ENCODE data around the gene LHPP. TPM values are rescaled to one million over a fixed set of nuclear protein-coding genes. Genes with fewer than 3 reads are reported as not detected.

Gene LHPP
- total RNA-seq, 4 donors from 2014 or later: 8.7 to 19.9 (median 15.5) TPM

GRCh38 chr10:124516746-124517397, 55.2 kb downstream of the LHPP start:
- WGBS, 2 donors: 92 to 93% methylated on average over 21 of the region's 21 CpGs
- intact Hi-C loops (cut with DNase I; ENCODE audit: low total_unique reads): no loop called here
- DNase-seq (ENCODE audit: low spot score in 2 of 2): no peak
- H3K4me3 ChIP-seq (ENCODE audit: low read depth, poor library complexity, severe bottlenecking): no peak overlapping the region
- TF ChIP-seq POLR2A (IDR thresholded peaks at IDR 0.05) (no peak), CTCF (IDR thresholded peaks at IDR 0.05) (no peak)

GRCh38 chr10:124517461-124517860, 55.8 kb downstream of the LHPP start:
- intact Hi-C loops (cut with DNase I; ENCODE audit: low total_unique reads): no loop called here
- no peak overlapping the region for H3K4me3 ChIP-seq (ENCODE audit: low read depth, poor library complexity, severe bottlenecking)
- TF ChIP-seq POLR2A (IDR thresholded peaks at IDR 0.05): no peak
- WGBS, 2 donors: 88 to 93% methylated on average over 6 of the region's 6 CpGs
- no peak for DNase-seq (ENCODE audit: low spot score in 2 of 2)

GRCh38 chr10:124517931-124518330, 56.3 kb downstream of the LHPP start:
- 91 to 95% methylated on average over 9 of the region's 9 CpGs for WGBS, 2 donors
- no peak overlapping the region for H3K4me3 ChIP-seq (ENCODE audit: low read depth, poor library complexity, severe bottlenecking)
- DNase-seq (ENCODE audit: low spot score in 2 of 2): no peak
- TF ChIP-seq CTCF (IDR thresholded peaks at IDR 0.05) (no peak), POLR2A (IDR thresholded peaks at IDR 0.05) (no peak)
- intact Hi-C loops (cut with DNase I; ENCODE audit: low total_unique reads): no loop called here

- WGBS, 2 donors: 90 to 96% methylated on average over 5 to 15 of the region's 15 CpGs
- DNase-seq (ENCODE audit: low spot score in 2 of 2): no peak
- intact Hi-C loops (cut with DNase I; ENCODE audit: low total_unique reads): no loop called here
- TF ChIP-seq POLR2A (IDR thresholded peaks at IDR 0.05) (no peak), CTCF (IDR thresholded peaks at IDR 0.05) (no peak)
- no peak overlapping the region for H3K4me3 ChIP-seq (ENCODE audit: low read depth, poor library complexity, severe bottlenecking)
Observed at GRCh38 chr10:124518366-124518765, 56.7 kb downstream of the LHPP start.

- H3K4me3 ChIP-seq (ENCODE audit: low read depth, poor library complexity, severe bottlenecking): no peak overlapping the region
- intact Hi-C loops (cut with DNase I; ENCODE audit: low total_unique reads): no loop called here
- no peak for DNase-seq (ENCODE audit: low spot score in 2 of 2)
- WGBS, 2 donors: 88 to 91% methylated on average over 13 to 17 of the region's 20 CpGs
- no peak for TF ChIP-seq CTCF (IDR thresholded peaks at IDR 0.05)
- no peak for TF ChIP-seq POLR2A (IDR thresholded peaks at IDR 0.05)
Observed at GRCh38 chr10:124520558-124521428, 59.2 kb downstream of the LHPP start.

GRCh38 chr10:124521429-124521871, 59.8 kb downstream of the LHPP start:
- 95 to 97% methylated on average over 13 of the region's 13 CpGs for WGBS, 2 donors
- no peak overlapping the region for H3K4me3 ChIP-seq (ENCODE audit: low read depth, poor library complexity, severe bottlenecking)
- intact Hi-C loops (cut with DNase I; ENCODE audit: low total_unique reads): no loop called here
- TF ChIP-seq CTCF (IDR thresholded peaks at IDR 0.05): no peak
- TF ChIP-seq POLR2A (IDR thresholded peaks at IDR 0.05): no peak
- no peak for DNase-seq (ENCODE audit: low spot score in 2 of 2)
